GM21529 (cell line): ENCODE data around the gene MTTP.
"Not testable (repeated sequence)": the region's sequence is repeated elsewhere in the genome, so short reads cannot be mapped to it uniquely, and the experiment has no call there.

Experiments used
- ATAC-seq: cut with Tn5 transposase; IDR thresholded peaks from one replicate; pipeline ENCODE4 v1.9.1; 2021; ENCODE audit not compliant: unreplicated experiment

Gene MTTP

DNA sequence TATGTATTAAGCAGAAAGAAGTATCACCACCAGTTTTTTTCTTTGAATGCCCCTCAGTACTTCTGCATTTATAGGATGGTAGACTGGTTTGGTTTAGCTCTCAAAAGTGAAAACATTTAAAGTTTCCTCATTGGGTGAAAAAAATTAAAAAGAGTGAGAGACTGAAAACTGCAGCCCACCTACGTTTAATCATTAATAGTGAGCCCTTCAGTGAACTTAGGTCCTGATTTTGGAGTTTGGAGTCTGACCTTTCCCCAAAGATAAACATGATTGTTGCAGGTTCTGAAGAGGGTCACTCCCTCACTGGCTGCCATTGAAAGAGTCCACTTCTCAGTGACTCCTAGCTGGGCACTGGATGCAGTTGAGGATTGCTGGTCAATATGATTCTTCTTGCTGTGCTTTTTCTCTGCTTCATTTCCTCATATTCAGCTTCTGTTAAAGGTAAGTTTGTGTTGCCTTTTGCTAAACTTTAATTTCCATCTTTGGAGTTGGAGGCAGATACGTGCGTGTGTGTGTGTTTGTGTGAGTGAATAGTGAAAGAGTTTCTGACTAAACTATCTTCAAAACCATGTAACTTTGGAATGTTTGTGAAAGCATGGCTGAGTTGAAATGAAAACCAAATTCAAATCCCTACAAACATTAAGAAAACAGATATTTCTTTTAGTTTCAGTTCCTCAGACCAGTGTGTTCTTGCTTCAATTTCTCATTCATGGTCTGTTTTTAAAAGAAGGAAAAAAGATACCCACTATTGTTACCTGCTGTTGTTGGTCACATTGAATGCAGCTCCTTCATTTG, at the start of gene MTTP:
Gene MTTP, plus strand, starts transcription at position 295 of the 795 bp plus-strand sequence. Its CDS starts 86 bp downstream, at position 381.
- peak; percentile 88 for ATAC-seq

DNA sequence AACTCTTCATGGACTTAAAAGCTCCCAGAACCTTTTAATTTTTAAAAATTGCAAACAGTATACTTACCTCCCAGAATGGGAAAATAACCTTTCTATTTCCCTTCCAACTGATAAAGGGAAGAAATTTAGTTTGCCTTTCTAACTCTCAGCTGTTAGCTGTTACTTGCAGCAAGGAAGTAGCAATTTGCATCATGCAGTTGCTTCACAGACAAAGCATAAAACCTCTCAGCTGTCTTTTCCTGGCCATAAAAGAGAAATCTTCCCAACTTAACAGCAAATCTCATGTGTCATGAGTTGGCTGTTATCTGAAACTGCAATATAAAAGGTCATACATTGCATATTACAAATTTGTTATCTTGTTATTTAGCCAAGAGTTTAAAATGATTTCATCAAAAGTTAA, 45.4 kb upstream of the MTTP start:
- ATAC-seq = no peak

DNA sequence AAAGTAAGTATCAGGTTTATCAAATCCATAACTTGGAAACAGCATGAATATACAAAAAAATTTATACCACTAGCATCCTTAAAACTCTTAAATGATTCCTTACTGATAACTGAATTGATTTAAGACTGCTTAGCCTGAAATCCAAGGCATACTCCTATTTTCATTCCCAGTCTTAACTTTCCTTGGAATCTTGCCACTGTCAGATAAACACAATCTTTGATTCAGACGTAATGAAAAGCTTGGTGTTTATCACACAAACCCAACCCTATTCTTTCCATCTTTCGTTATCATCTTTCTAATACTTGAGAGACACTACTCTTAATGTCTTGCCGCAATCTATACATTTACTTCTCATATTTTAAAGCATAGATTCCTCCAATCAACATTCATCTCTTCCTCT, 44.7 kb upstream of the MTTP start:
- no peak for ATAC-seq

DNA sequence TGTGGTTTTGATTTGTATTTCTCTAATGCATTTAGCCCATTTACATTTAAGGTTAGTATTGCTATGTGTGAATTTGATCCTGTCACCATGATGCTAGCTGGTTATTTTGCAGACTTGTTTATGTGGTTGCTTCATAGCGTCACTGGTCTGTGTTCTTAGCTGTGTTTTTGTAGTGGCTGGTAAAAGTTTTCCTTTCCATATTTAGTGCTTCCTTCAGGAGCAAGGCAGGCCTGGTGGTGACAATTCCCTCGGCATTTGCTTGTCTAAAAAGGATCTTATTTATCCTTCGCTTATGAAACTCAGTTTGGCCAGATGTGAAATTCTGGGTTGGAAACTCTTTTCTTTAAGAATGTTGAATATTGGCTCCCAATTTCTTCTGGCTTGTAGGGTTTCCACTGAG, 39.9 kb upstream of the MTTP start:
- not testable (repeated sequence) for ATAC-seq

DNA sequence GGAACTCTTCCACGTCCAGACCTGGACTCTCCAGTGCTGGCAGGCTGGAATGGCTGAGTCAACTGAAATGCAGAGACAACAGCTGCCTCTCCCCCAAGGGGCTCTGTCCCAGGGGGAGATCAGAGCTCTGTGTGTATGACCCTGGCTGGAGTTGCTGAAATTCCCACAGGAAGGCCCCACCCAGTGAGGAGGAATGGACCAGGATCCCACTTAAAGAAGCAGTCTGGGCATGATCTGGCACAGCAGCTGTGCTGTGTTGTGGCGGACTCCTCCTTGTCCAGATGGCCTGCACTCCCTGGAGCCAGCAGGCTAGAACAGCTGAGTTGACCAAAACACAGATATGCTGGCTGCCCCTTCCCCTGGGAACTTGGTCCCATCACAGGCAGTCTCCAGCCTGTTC, 38.4 kb upstream of the MTTP start:
- ATAC-seq = no peak

DNA sequence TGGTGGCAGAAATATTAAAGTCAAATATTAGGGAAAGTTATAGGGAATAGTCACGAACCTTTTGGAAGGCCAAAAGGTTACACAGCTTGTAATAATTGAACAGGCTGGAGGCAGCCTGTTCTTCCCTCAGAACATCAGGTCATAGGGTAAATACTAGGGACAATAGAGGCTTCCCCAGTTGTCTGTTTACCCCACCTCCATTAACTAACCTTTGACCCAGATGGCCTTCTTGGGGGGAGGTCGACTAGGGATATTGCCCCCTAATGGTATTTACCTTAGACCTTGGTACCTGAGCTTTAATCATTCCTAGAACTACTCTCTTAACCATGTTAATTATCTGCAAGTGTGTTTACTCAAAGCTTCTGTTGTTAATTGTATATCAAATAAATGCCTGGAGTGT, 37.8 kb upstream of the MTTP start:
- ATAC-seq = no peak

DNA sequence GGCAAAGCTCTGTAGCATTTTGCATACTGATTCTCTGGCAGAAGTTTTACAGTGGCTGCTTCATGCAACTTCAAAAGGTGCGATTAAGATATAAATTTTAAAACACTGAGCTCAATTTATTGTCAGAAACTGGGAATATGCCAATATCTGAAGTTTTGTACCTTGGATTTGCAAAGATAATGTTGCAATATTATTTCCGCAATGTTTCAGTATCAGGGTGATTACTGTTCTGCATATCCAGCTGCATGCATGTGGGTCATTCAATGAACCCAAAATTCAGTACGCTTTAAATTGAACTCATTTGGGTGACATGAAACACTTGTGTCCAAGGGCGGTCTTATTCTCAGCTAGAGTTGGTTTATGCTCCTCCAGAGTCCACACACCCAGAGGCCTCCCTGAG, 37.0 kb upstream of the MTTP start:
- ATAC-seq = no peak

DNA sequence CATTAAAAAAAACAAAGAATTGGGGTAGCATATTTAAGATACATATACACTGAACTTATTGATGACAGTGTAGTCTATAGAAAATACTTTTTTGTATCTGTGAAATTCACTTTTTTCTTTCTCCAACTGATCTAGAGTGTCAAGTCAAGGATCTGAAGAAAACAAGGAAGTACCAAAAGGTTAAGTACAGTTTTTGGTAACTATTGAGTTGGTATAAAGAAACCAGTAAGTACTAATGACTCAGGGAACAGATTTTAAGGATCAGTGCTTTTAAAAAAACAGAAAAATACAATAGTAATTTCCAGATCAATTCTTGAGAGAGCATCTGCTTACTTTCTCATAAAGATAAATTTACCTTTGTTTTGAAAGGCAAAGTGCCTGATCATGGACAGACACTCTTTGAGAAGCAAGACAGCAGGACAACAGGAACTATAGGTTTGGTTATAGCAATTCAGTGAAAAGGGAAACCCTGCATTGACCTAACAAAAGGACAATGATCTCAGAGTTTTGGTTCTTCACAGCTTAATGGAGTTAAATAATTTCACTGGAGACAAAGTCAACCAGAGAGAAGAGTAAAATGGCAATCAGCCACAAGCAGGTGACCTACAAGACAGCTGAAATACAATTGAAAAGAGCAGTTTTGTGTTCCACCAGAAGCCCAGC, 34.2 kb upstream of the MTTP start:
- no peak for ATAC-seq

DNA sequence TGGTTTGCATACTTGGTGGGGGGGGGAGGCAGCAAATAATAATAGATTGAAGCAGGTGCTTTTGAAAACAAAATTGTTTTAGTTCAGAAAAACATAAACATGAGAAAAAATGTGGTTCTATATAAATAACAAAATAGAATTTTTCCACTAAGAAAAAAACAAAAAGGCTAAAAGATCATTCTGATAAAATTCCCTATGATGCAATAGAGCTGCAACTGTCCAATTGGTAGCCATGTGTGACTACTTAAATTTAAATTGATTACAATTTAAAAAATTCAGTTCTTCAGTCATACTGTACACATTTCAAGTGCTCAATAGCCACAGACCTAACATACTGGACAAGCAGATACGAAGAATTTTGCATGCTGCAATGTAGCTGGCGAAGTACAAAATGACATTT, 21.8 kb upstream of the MTTP start:
- ATAC-seq = no peak

DNA sequence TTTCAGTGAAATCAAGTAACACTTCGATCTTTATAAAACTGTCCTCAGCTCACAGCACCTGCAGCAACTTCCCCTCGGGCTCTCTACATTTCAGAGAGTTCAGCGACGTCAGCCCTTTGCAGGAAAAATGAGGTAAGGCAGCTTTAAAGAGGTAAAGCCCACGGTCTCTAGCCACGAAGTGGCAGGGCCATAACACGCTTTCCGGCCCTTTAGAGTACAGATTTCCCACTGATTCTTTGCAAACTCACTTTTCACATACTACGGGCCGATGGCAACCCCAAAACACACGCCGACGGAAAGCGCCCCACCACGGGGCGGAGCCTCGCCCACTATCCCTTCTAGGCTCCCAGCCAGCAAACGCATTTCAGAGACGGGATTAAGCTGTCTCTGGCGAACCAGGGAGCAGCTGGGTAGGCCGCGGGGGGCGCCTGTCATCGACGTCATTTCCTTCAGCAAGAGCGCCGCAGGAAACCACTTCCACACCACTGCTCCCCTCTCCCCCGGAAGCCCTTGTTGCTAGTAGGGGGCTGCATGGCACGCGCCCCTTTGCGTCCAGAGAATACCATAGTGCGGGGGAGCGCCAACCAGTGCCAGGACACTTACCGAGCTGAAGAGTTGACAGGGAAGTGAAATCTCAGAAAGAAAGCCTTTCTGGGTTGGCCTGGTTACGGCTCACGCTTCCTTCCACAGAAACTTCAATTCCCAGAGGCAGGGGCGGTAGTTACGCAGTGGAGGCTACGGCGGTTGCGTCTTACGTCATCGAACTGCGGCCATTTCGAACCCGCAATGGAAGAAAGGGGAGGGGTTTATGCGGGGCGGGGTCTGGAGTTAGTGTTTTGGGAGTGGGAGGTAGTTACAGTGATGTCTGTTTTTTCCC, 11.1 kb upstream of the MTTP start, which contains the start of gene TRMT10A:
Gene TRMT10A, minus strand, starts transcription at position 730 of the 877 bp plus-strand sequence. CDS start 4,701 bp downstream, outside the sequence.
- peak; percentile 93 for ATAC-seq

DNA sequence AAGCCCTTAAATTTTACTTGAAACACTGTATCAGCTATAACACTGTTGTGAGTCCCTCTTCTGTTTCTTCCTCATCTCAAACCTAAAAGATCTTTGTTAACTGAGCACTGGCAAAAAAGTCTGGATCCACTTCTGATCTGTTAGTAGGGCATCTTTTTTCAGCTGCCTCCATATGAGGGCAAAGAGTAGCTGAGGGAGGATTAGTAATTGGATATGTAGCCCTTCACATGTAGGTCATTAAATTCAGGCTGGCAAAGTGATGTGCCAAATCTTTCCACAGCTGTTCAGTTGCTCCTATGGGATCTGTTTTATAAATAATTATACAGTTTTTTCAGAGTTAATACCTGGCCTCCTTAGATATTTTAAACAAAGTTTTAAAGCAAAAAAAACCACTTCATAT, 9.7 kb upstream of the MTTP start:
- no peak for ATAC-seq

DNA sequence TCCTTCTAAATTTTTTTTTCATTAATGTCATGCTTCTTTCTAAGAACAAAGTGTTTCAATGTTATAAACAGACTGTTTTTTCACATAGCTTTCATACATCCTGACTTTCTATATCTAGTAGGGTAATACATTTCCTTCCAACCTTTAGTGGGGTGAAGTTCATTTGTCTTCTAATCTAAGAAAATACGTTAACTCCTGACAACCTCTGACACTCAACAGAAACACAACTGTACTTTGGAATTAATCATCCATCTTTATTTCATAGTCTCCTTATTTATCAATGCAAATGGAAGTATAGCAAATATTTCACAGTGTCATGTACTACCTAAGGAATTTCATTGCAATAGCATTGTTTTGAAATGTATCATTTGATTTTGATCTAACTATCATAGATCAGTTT, 2.7 kb upstream of the MTTP start:
- ATAC-seq = no peak

DNA sequence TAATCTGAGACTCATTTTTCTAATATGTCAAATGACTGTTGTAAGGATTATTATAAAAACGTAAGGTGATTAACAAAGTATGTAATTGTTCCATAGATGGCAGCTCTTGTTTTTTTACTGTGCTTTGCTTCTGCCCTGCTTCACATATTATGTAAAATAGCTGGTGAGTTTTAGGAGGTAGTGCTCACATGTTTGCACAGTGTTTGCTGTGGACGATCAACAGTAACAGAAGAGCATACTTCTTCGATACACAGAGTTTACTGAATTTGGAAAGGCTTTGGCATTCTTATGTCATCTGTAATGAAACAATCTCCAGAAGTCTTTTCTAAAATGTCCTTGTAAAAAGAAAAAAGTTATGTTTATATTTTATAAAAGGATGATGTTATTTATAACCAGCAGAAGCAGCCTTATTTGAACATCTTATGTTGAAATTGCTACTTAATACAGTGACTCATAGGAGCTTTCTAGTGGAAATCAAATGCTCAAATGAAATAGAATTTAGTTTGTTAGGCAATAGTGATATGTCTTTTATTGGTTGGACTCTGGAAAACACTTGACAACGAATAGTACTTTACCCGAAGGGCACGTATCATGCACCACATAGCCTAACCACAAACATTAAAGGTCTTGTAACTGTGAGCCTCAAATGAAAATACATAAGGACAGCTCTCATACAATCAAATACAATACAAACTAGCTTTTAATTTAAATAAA, 1.9 kb upstream of the MTTP start:
- ATAC-seq = no peak

DNA sequence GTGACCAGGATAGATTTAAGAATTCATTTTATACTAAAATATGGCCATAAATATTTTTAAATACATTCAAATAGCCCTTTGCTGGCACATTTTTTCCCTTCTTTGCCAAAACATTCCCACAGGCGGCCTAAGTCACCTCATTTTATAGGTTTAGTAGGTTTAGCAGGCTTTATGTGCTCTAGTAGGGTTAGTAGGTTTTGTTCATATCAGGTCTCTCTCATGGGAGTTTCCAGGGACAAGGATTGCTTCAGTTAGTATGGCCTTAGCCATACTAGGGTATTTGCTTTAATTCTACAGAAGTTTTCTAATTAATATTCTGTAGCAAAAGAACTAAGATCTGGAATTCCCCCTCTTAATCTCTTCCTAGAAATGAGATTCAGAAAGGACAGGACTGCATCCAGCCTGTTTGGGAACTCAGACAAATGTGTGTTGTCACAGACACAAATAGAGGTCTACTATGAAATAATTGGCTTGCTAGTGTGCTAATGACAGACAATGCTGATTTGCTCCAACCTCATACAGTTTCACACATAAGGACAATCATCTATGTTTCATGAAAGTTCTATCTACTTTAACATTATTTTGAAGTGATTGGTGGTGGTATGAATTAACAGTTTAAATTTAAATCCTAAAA, 772 bp upstream of the MTTP start:
- ATAC-seq = no peak

DNA sequence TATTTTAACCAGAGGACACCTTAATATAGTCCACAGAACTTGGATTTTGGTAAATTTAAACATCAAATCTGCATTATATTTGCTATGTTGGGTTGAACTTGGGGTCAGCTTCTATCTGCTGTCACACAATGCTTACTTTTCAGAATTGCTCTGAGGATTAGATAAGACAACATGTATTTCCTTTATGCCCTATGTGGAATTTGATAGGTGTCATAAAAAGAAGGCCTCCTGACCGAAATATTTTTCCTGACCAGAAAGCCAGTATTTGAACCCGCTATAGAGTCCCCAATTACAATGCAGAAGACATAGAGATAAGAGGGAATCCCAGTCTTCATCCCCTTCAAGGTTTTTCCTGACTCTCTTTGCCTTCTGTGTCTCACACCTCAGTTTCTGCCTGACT, 4.1 kb downstream of the MTTP start:
- no peak for ATAC-seq

DNA sequence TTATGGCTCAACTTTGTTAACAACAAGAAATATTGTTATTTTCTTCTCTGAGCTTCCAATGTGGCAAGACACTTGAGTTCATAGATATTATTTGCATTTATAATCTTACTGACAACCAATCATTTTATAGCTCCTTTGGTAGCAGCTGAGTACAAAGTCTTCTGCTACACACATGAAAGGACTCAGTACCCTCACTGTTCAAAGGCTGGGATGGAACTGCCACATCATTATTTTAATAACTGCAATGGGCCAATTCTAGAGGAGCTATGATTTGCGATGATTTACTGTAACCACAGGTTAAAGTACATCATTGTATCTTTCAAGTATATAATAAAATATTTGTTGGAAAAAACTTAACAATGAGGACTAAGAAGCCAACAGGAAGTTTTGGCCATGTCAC, 10.9 kb downstream of the MTTP start:
- no peak for ATAC-seq

DNA sequence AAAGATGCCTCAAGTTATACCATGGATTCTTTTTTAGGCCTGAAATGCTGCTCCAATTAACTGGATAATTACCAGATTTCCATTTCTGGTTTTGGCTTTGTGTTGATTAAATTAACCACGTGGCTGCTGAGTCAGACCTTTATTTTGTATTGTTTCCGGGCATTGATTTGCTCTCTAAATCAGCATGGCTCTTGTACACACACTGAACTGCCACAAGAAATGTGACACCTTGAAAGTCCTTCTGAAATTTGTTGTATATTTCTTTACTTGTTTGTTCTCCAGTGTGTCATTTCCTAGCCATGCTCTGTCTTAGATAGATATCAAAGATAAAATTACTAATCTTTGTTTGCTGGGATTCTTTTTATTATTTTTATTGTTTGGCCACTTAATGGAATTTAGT, 11.7 kb downstream of the MTTP start:
- no peak for ATAC-seq

DNA sequence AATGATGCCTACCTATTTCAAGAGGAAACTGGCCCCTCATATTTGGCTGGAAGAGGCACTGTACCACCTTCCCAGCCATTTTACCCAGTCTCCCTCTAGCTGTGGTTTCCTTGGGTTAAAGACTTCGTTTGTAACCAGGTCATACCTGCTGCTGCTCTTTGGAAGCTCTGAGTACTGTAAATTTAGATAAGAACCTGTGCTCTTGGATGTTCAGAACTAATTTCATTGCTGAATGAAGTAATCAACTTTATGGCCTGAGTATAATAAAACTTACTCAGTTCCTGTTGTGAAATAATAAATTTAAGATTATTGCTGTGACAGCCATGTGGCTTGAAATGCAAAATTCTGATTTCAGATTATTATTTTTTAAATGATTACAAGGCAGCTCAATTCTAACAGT, 12.2 kb downstream of the MTTP start:
- ATAC-seq = no peak

DNA sequence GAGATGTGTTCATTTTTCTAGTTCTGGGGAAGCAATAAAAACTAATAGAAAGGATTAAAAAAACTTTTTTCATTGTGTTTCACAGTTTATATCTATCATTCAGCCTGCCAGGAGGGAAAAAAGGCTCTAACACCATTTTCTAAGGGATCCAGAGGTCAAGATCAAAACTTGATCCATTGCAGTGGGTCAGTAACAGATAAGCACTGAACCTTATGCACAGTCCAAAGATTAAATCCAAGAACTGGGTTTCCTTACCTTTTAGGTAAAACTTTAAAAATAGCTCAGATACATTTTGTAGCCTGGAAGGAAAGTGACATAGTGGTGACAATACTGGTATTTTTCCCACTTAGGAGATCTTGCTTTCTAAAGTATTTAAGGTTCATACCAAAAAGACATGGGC, 12.7 kb downstream of the MTTP start:
- ATAC-seq = no peak

DNA sequence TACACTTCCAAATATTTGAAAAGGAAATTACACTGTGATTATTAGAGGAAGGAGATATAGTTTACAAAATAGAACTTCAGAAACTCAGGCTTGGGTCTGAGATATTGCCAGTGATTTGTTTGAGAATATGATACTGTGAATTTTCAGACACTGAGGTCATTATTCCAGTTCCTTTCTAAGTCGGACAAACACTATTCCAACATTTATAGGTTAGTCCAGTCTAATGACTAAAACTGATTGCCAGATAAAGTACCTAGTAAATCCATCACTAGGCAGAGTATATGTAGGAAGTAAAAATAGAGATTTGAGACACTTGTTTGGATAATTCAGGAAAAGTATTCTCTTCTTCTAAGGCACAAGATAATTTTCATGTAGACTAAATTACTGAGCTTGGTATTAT, 13.2 kb downstream of the MTTP start:
- no peak for ATAC-seq
